NOMO-1 treated with DMSO at 0.1 percent for 48 hours (cell line): ENCODE measurements around the gene SLF2.

Experiments used
- DNase-seq: peaks from one replicate; lab custom pipeline; 2025; ENCODE audit not compliant: unreplicated experiment; lab: John Stamatoyannopoulos, UW

Gene SLF2

GRCh38 chr10:100912605-100913469, at the start of gene SLF2:
SLF2 (plus strand) TSS chr10:100912963; CDS start chr10:100913111, 148 bp downstream.
- peak; percentile 94 for DNase-seq

- DNase-seq, result no peak
Measured at GRCh38 chr10:100863433-100863832, 49.3 kb upstream of the SLF2 start.

- DNase-seq, result no peak
Measured at GRCh38 chr10:100864036-100864885, 48.5 kb upstream of the SLF2 start.

GRCh38 chr10:100864978-100865377, 47.8 kb upstream of the SLF2 start:
- no peak for DNase-seq

- DNase-seq, result no peak
Measured at GRCh38 chr10:100866010-100866409, 46.8 kb upstream of the SLF2 start.

GRCh38 chr10:100866575-100867098, 46.1 kb upstream of the SLF2 start:
- no peak for DNase-seq

GRCh38 chr10:100867261-100867963, 45.4 kb upstream of the SLF2 start:
- DNase-seq, result no peak

GRCh38 chr10:100868382-100868781, 44.4 kb upstream of the SLF2 start:
- DNase-seq, result no peak

GRCh38 chr10:100869399-100869798, 43.4 kb upstream of the SLF2 start:
- DNase-seq, result no peak

GRCh38 chr10:100872034-100872791, 40.5 kb upstream of the SLF2 start:
- DNase-seq, result peak; percentile 52

- no peak for DNase-seq
Measured at GRCh38 chr10:100873146-100873826, 39.5 kb upstream of the SLF2 start.

GRCh38 chr10:100873827-100874326, 38.9 kb upstream of the SLF2 start:
- DNase-seq, result no peak

- no peak for DNase-seq
Measured at GRCh38 chr10:100874702-100875483, 37.9 kb upstream of the SLF2 start.

- no peak for DNase-seq
Measured at GRCh38 chr10:100875484-100876166, 37.1 kb upstream of the SLF2 start.

- DNase-seq, result no peak
Measured at GRCh38 chr10:100876585-100877460, 35.9 kb upstream of the SLF2 start.

- no peak for DNase-seq
Measured at GRCh38 chr10:100877461-100877850, 35.3 kb upstream of the SLF2 start.

GRCh38 chr10:100878291-100878910, 34.4 kb upstream of the SLF2 start:
- DNase-seq, result peak; percentile 44
